CD14-positive monocyte (primary cell): ENCODE measurements around the gene OAS1. TPM values are rescaled to one million over a fixed set of nuclear protein-coding genes. Genes with fewer than 3 reads are reported as not detected.

Experiments
- DNase-seq, 3 donors: peaks; one replicate each; pipeline ENCODE4 v3.0.0-alpha.2; 2011 to 2022
- H2AFZ ChIP-seq: 2 replicates; pipeline ENCODE4 v1.6.0; 2012; ENCODE audit warnings: mild to moderate bottlenecking, low read depth, low read length, inconsistent platforms; ENCODE audit not compliant: insufficient read depth, poor library complexity, severe bottlenecking
- H3K27ac ChIP-seq, 2 donors: 1 replicate in 1 of 2; 2 replicates in 1 of 2; pipeline ENCODE4 v1.5.1; 2012 to 2013; ENCODE audit warnings: low read length in 2 of 2, control low read depth in 1 of 2, inconsistent platforms in 1 of 2, low read depth in 1 of 2, mild to moderate bottlenecking in 1 of 2
- H3K27me3 ChIP-seq, 2 donors: one replicate each; pipeline versions ENCODE4 v1.6.0 to v1.6.1; 2011 to 2013; ENCODE audit warnings: low read length in 2 of 2; ENCODE audit not compliant: control insufficient read depth in 2 of 2, insufficient read depth in 2 of 2
- H3K36me3 ChIP-seq, 2 donors: replicated peaks in 1 of 2; 1 replicate in 1 of 2; 2 replicates in 1 of 2; pipeline versions ENCODE4 v1.5.1 to v1.6.1; 2012 to 2013; ENCODE audit warnings: low read length in 2 of 2, control low read depth in 1 of 2, inconsistent platforms in 1 of 2, mild to moderate bottlenecking in 1 of 2; ENCODE audit not compliant: insufficient read depth in 2 of 2, control insufficient read depth in 1 of 2
- H3K4me1 ChIP-seq, 2 donors: 1 replicate in 1 of 2; 2 replicates in 1 of 2; pipeline versions ENCODE4 v1.5.1 to v1.6.1; 2012 to 2013; ENCODE audit warnings: low read length in 2 of 2, control low read depth in 1 of 2, inconsistent platforms in 1 of 2, mild to moderate bottlenecking in 1 of 2, moderate library complexity in 1 of 2; ENCODE audit not compliant: insufficient read depth in 2 of 2, control insufficient read depth in 1 of 2
- H3K4me2 ChIP-seq: replicated peaks from 2 replicates; pipeline ENCODE3; 2012; ENCODE audit warnings: low read length, moderate library complexity, mild to moderate bottlenecking; ENCODE audit not compliant: poor library complexity, severe bottlenecking; ENCODE audit errors: extremely low read depth
- H3K4me3 ChIP-seq, 3 experiments: fragments of 200-600 bp in 1 of 3; sonication (generic) in 1 of 3; replicated peaks in 1 of 3; 1 replicate in 2 of 3; 2 replicates in 1 of 3; pipeline ENCODE4 v1.5.1; 2011 to 2013; ENCODE audit warnings: low read length in 3 of 3, mild to moderate bottlenecking in 3 of 3, control low read depth in 2 of 3, low read depth in 2 of 3, inconsistent platforms in 1 of 3, moderate library complexity in 1 of 3
- H3K79me2 ChIP-seq: 2 replicates; pipeline ENCODE4 v1.6.0; 2012; ENCODE audit warnings: mild to moderate bottlenecking, control low read depth, inconsistent platforms, low read length, moderate library complexity; ENCODE audit not compliant: insufficient read depth
- H3K9ac ChIP-seq: 2 replicates; pipeline ENCODE4 v1.6.0; 2017; ENCODE audit warnings: low read length, mild to moderate bottlenecking; ENCODE audit not compliant: insufficient read depth, poor library complexity, severe bottlenecking
- H3K9me3 ChIP-seq, 2 donors: replicated peaks in 1 of 2; 1 replicate in 1 of 2; 2 replicates in 1 of 2; pipeline versions ENCODE4 v1.5.1 to v1.6.1; 2012 to 2013; ENCODE audit warnings: low read length in 2 of 2, control low read depth in 1 of 2; ENCODE audit not compliant: control insufficient read depth in 1 of 2, insufficient read depth in 1 of 2
- H4K20me1 ChIP-seq: 2 replicates; pipeline ENCODE4 v1.6.0; 2012; ENCODE audit warnings: mild to moderate bottlenecking, low read length, control low read depth, moderate library complexity; ENCODE audit not compliant: insufficient read depth
- H3K27ac Mint-ChIP-seq, 7 donors: one replicate each; pipeline ENCODE4 v1.8.0; 2020; ENCODE audit warnings: mild to moderate bottlenecking in 7 of 7, mixed read lengths in 7 of 7, moderate library complexity in 6 of 7, inconsistent platforms in 2 of 7
- H3K27me3 Mint-ChIP-seq, 3 donors: one replicate each; pipeline ENCODE4 v1.8.0; 2021 to 2022; ENCODE audit warnings: low read depth in 3 of 3, mild to moderate bottlenecking in 3 of 3, mixed read lengths in 3 of 3, moderate library complexity in 3 of 3, inconsistent platforms in 1 of 3
- H3K36me3 Mint-ChIP-seq, 2 donors: one replicate each; pipeline ENCODE4 v1.8.0; 2020; ENCODE audit warnings: mixed read lengths in 2 of 2, inconsistent platforms in 1 of 2, mild to moderate bottlenecking in 1 of 2
- H3K4me1 Mint-ChIP-seq: one replicate; pipeline ENCODE4 v1.8.0; 2020; ENCODE audit warnings: mild to moderate bottlenecking, mixed read lengths
- H3K4me3 Mint-ChIP-seq, 2 donors: one replicate each; pipeline ENCODE4 v1.8.0; 2020; ENCODE audit warnings: mild to moderate bottlenecking in 2 of 2, mixed read lengths in 2 of 2, moderate library complexity in 1 of 2
- H3K9me3 Mint-ChIP-seq, 7 donors: one replicate each; pipeline ENCODE4 v1.8.0; 2020 to 2022; ENCODE audit warnings: mixed read lengths in 7 of 7, mild to moderate bottlenecking in 6 of 7, moderate library complexity in 6 of 7, inconsistent platforms in 2 of 7
- WGBS: methylation state at CpG from one replicate; pipeline ENCODE4 v1.1.5; 2013; ENCODE audit warnings: missing lambda C conversion rate; ENCODE audit not compliant: insufficient coverage; 5-methylcytosine and 5-hydroxymethylcytosine counted together
- intact Hi-C, 2 donors: fragments of 100-400 bp; cut with micrococcal nuclease; formaldehyde crosslinking; loops; one replicate each; pipeline versions ENCODE4 v1.15.0 to v1.15.1; 2023
- polyA plus RNA-seq, 3 donors: library from polyadenylated mRNA; depleted of rRNA in 1 of 3; unstranded in 2 of 3; stranded (reverse) in 1 of 3; fragments of 300-500 nt in 2 of 3; fragments of >200 nt in 1 of 3; fragmentation: Illumina TruSeq in 2 of 3; gene quantifications; 1 replicate in 2 of 3; 2 replicates in 1 of 3; pipeline ENCODE4 v1.2.3, GENCODE V29; 2012 to 2021
- TF ChIP-seq, protein P1 (sequence below): fragments of 200-600 bp; IDR thresholded peaks from one replicate; pipeline ENCODE4 v1.8.0; 2022; ENCODE audit warnings: antibody characterized with exemption, mild to moderate bottlenecking

Gene OAS1
- polyA plus RNA-seq, 3 donors: 111 to 237 (median 237) TPM

DNA sequence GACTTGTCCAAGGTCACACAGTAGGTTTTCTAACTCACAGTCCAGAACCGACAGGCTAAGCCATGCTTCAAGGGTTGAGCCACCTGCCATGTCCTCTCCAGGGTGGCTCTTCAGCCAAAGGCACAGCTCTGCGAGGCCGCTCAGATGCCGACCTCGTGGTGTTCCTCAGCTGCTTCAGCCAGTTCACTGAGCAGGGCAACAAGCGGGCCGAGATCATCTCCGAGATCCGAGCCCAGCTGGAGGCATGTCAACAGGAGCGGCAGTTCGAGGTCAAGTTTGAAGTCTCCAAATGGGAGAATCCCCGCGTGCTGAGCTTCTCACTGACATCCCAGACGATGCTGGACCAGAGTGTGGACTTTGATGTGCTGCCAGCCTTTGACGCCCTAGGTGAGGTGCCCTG is 58.9 kb downstream of the OAS1 start:
- Histone ChIP-seq H4K20me1 (no peaks in the 10 kb centered on the region), H3K4me1 (no peaks in the 10 kb centered on the region), H3K4me3 (no peak overlapping the region), H3K4me2 (no peak overlapping the region), H2AFZ (no peak overlapping the region), H3K27me3 (no peaks in the 10 kb centered on the region), H3K9me3 (peaks cover 3 to 6% of the 10 kb centered on the region in 2 donors), H3K36me3 (peaks cover 90 to 100% of the 10 kb centered on the region in 2 donors), H3K27ac (no peak overlapping the region), H3K79me2 (no peaks in the 10 kb centered on the region), H3K9ac (no peak overlapping the region)
- no peak overlapping the region for H3K4me3 Mint-ChIP-seq
- DNase-seq: peak in 1 of 3 donors; percentile 2
- peaks cover 0 to 6% (median 2%) of the 10 kb centered on the region in 7 donors for H3K9me3 Mint-ChIP-seq
- H3K36me3 Mint-ChIP-seq: peaks cover 92 to 98% of the 10 kb centered on the region in 2 donors
- intact Hi-C loops: no loop called here
- no peak overlapping the region for H3K27ac Mint-ChIP-seq
- TF ChIP-seq, protein P1, sequence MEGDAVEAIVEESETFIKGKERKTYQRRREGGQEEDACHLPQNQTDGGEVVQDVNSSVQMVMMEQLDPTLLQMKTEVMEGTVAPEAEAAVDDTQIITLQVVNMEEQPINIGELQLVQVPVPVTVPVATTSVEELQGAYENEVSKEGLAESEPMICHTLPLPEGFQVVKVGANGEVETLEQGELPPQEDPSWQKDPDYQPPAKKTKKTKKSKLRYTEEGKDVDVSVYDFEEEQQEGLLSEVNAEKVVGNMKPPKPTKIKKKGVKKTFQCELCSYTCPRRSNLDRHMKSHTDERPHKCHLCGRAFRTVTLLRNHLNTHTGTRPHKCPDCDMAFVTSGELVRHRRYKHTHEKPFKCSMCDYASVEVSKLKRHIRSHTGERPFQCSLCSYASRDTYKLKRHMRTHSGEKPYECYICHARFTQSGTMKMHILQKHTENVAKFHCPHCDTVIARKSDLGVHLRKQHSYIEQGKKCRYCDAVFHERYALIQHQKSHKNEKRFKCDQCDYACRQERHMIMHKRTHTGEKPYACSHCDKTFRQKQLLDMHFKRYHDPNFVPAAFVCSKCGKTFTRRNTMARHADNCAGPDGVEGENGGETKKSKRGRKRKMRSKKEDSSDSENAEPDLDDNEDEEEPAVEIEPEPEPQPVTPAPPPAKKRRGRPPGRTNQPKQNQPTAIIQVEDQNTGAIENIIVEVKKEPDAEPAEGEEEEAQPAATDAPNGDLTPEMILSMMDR: no peak
- H3K4me1 Mint-ChIP-seq: no peaks in the 10 kb centered on the region
- 95% methylated on average over 15 of the region's 15 CpGs for WGBS
- H3K27me3 Mint-ChIP-seq: peaks cover 0 to 3% (median 0%) of the 10 kb centered on the region in 3 donors

DNA sequence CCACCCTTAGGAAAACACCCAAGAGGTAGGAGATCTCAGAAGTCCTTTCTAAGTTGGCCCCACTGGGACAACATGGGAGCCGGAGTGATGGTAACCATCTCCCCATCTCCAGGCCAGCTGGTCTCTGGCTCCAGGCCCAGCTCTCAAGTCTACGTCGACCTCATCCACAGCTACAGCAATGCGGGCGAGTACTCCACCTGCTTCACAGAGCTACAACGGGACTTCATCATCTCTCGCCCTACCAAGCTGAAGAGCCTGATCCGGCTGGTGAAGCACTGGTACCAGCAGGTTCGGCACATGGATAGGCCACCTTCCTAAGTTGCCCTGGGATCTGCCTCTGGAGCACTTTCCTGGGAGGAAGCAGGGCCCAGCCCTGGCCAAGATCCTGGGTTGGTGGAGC is 60.5 kb downstream of the OAS1 start:
- no peak overlapping the region for H2AFZ ChIP-seq
- peaks cover 0 to 5% (median 0%) of the 10 kb centered on the region in 3 donors for H3K27me3 Mint-ChIP-seq
- peaks cover 79 to 83% of the 10 kb centered on the region in 2 donors for H3K36me3 Mint-ChIP-seq
- intact Hi-C loops: no loop called here
- no peaks in the 10 kb centered on the region for H3K4me1 ChIP-seq
- H4K20me1 ChIP-seq: no peaks in the 10 kb centered on the region
- no peak overlapping the region for H3K9ac ChIP-seq
- H3K9me3 Mint-ChIP-seq: peaks cover 0 to 1% (median 0%) of the 10 kb centered on the region in 7 donors
- DNase-seq: no peak
- H3K4me1 Mint-ChIP-seq: peaks cover 9% of the 10 kb centered on the region
- H3K36me3 ChIP-seq: peaks cover 74 to 87% of the 10 kb centered on the region in 2 donors
- H3K4me2 ChIP-seq: no peak overlapping the region
- H3K4me3 Mint-ChIP-seq: no peak overlapping the region
- no peaks in the 10 kb centered on the region for H3K27me3 ChIP-seq
- TF ChIP-seq, protein P1: no peak
- no peaks in the 10 kb centered on the region for H3K79me2 ChIP-seq
- H3K27ac Mint-ChIP-seq: peak overlapping the region in 1 of 7 donors; percentile 20
- no peak overlapping the region for H3K27ac ChIP-seq
- H3K4me3 ChIP-seq: no peak overlapping the region
- H3K9me3 ChIP-seq: no peaks in the 10 kb centered on the region
- 97% methylated on average over 9 of the region's 9 CpGs for WGBS
